ENCODE data around the gene CFDP1. TPM values are rescaled to one million over a fixed set of nuclear protein-coding genes. Genes with fewer than 3 reads are reported as not detected.

The CFDP1 gene
- total and polyA plus RNA-seq, 2 of the 13 experiments (the other 11 are each of a cell fraction or from before 2014, with no cell fraction given): 78.6 to 153 TPM

DNA sequence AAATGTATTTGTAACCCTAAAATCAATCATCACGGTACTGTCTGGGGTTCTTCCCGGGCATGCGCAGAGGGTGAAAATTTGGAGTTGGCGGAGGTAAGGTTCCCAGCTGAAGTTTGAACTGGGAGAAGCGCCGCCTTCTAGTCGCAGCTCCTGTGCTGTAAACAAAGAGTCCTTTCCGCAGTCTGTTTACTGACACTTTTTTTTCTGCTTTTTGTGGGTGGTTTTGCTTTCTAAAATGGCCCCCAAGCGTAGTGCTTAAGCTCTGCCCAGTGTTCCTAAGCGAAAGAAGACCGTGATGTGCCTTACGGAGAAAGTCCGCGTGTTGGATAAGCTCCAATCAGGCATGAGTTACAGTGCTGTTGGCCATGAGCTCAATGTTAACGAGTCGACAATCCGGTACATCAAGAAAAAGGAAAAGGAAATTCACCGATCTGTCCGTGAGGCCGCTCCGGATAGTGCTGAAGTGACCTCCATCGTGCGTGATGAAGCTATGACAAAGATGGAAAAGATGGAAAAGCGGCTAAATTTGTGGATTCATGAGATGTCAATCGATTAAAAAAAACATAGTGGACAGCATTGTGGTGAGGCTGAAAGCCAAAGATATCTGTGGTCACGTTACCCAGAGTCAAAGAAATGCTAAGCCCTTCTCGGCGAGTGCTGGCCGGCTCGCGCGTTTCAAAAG, 570 bp upstream of the CFDP1 start (continued):
- TF ChIP-seq, protein P1, sequence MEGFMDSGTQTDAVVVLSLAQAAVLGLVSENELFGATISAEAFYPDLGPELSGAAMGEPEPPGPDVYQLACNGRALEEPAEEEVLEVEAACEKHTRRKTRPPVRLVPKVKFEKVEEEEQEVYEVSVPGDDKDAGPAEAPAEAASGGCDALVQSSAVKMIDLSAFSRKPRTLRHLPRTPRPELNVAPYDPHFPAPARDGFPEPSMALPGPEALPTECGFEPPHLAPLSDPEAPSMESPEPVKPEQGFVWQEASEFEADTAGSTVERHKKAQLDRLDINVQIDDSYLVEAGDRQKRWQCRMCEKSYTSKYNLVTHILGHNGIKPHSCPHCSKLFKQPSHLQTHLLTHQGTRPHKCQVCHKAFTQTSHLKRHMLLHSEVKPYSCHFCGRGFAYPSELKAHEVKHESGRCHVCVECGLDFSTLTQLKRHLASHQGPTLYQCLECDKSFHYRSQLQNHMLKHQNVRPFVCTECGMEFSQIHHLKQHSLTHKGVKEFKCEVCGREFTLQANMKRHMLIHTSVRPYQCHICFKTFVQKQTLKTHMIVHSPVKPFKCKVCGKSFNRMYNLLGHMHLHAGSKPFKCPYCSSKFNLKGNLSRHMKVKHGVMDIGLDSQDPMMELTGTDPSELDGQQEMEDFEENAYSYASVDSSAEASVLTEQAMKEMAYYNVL (CRISPR knock-in tag; IDR thresholded peaks at IDR 0.05; ENCODE audit: borderline replicate concordance): no peak
- TF ChIP-seq ZMYM4 (CRISPR knock-in tag; IDR thresholded peaks at IDR 0.05) (no peak; the same call in 1 of the 2 replicates), PCBP2 (optimal IDR thresholded peaks at IDR 0.05; ENCODE audit: low read depth, low read length, poor library complexity, severe bottlenecking) (no peak), TOPORS (CRISPR knock-in tag; IDR thresholded peaks at IDR 0.05) (no peak), RFXAP (CRISPR knock-in tag; IDR thresholded peaks at IDR 0.05; ENCODE audit: borderline replicate concordance) (no peak; the same call in 1 of the 2 replicates), TEAD3 (CRISPR knock-in tag; optimal IDR thresholded peaks at IDR 0.05; ENCODE audit: borderline replicate concordance) (no peak), RNF2 (conservative IDR thresholded peaks at IDR 0.05; ENCODE audit: low read depth) (peak; percentile 78), ZNF83 (CRISPR knock-in tag; IDR thresholded peaks at IDR 0.05; ENCODE audit: borderline replicate concordance) (no peak), KLF15 (CRISPR knock-in tag; IDR thresholded peaks at IDR 0.05; ENCODE audit: borderline replicate concordance) (no peak), PAX8 (CRISPR knock-in tag; IDR thresholded peaks at IDR 0.05; ENCODE audit: borderline replicate concordance) (peak; percentile 27; the same call in 1 of the 2 replicates), SAFB2 (CRISPR knock-in tag; IDR thresholded peaks at IDR 0.05; ENCODE audit: borderline replicate concordance, low read depth) (no peak), YEATS4 (CRISPR knock-in tag; IDR thresholded peaks at IDR 0.05; ENCODE audit: borderline replicate concordance) (peak; percentile 42; the same call in 1 of the 2 replicates), HOXA7 (CRISPR knock-in tag; IDR thresholded peaks at IDR 0.05) (no peak), ZNF383 (CRISPR knock-in tag; IDR thresholded peaks at IDR 0.05; ENCODE audit: borderline replicate concordance) (no peak), ZNF572 (CRISPR knock-in tag; IDR thresholded peaks at IDR 0.05) (peak; percentile 85; the same call in 1 of the 2 replicates), ZNF619 (CRISPR knock-in tag; IDR thresholded peaks at IDR 0.05) (no peak), ZNF24 (IDR thresholded peaks at IDR 0.05) (no peak)
- TF ChIP-seq, protein P2, sequence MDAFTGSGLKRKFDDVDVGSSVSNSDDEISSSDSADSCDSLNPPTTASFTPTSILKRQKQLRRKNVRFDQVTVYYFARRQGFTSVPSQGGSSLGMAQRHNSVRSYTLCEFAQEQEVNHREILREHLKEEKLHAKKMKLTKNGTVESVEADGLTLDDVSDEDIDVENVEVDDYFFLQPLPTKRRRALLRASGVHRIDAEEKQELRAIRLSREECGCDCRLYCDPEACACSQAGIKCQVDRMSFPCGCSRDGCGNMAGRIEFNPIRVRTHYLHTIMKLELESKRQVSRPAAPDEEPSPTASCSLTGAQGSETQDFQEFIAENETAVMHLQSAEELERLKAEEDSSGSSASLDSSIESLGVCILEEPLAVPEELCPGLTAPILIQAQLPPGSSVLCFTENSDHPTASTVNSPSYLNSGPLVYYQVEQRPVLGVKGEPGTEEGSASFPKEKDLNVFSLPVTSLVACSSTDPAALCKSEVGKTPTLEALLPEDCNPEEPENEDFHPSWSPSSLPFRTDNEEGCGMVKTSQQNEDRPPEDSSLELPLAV (CRISPR knock-in tag; conservative IDR thresholded peaks at IDR 0.05; ENCODE audit: low read depth): no peak
- TF ChIP-seq, protein P3, sequence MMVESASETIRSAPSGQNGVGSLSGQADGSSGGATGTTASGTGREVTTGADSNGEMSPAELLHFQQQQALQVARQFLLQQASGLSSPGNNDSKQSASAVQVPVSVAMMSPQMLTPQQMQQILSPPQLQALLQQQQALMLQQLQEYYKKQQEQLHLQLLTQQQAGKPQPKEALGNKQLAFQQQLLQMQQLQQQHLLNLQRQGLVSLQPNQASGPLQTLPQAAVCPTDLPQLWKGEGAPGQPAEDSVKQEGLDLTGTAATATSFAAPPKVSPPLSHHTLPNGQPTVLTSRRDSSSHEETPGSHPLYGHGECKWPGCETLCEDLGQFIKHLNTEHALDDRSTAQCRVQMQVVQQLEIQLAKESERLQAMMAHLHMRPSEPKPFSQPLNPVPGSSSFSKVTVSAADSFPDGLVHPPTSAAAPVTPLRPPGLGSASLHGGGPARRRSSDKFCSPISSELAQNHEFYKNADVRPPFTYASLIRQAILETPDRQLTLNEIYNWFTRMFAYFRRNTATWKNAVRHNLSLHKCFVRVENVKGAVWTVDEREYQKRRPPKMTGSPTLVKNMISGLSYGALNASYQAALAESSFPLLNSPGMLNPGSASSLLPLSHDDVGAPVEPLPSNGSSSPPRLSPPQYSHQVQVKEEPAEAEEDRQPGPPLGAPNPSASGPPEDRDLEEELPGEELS (CRISPR knock-in tag; IDR thresholded peaks at IDR 0.05): peak; percentile 63; the same call in 1 of the 2 replicates
- TF ChIP-seq, protein P4, sequence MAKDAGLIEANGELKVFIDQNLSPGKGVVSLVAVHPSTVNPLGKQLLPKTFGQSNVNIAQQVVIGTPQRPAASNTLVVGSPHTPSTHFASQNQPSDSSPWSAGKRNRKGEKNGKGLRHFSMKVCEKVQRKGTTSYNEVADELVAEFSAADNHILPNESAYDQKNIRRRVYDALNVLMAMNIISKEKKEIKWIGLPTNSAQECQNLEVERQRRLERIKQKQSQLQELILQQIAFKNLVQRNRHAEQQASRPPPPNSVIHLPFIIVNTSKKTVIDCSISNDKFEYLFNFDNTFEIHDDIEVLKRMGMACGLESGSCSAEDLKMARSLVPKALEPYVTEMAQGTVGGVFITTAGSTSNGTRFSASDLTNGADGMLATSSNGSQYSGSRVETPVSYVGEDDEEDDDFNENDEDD (CRISPR knock-in tag; IDR thresholded peaks at IDR 0.05; ENCODE audit: borderline replicate concordance): peak; percentile 77; the same call in 1 of the 2 replicates

Measured in HepG2 (cell line).